HG03103 (cell line): ENCODE data around the gene CACNA2D3.

ENCODE experiments used
- ATAC-seq: cut with Tn5 transposase; IDR thresholded peaks from one replicate; pipeline ENCODE4 v1.9.1; 2021; ENCODE audit warnings: low read depth; ENCODE audit not compliant: unreplicated experiment

Gene CACNA2D3

DNA sequence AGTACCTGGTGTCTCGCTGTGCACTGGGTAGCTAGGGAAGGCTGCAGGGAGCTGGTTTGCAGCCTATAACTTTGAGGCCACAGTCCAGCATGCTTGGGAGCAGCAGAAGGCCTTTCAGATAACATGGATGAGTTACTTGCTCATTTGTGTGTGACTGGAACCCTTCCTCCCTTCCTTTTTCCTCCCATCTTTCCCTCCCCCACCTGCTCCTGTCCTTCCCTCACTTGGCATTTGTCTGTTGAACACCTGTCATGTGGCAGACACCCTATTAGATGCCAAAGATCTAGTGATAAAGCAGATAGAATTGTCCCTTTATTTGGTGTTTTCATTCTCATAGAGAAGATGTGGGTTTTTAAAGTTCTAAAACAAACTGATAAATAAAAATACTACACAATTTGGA lies 733.9 kb downstream of the CACNA2D3 start:
- ATAC-seq: no peak

DNA sequence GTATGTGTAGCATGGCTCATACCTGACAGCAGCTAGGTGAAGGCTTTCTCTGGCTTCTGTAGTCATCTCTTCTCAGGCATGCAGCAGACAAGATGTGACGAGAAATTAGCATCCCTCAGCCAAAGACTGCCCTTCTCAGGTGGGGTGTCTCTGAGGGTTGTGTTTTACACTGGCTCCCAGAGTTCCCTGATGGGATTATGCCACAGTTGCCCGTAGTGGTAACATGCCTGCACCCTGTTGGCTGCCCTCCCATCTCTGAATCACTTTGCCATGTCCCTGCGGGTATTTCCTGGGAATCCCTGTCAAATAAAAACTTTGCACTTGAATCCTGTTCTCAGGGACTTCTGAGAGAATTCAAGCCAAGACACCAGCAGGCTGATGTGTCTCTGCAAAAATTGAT lies 735.0 kb downstream of the CACNA2D3 start:
- no peak for ATAC-seq

DNA sequence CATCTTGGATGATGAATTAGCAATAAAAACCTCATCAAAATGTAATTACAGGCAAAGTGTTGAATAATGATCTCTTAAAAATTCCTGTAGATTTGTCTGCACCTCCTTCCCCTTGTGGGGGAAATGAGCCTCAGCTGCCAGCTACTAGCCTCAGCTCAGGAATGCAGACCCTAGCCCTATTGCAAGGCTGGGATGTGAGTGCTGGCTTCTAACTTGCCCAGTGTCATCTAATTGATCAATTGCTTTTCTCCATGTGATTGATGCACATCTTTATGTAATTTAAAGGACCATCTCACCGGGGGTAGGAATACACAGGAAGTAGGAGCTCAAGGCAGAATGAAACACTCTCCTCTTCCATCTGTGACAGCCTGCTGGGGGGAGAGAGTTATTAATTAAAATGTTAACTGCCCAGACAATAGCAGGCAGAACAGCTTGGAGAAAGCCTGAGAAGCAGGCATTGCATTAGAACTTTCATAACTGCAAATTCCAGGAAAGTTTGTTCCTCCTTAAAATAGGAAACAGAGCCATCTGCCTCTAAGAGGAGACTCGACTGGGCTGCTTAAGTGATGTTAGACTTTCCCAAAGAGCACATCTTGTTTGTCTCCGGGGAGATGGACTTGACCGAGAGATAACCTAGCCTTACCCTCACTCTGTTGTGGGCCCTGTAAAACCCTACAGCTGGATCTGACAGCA lies 735.9 kb downstream of the CACNA2D3 start:
- no peak for ATAC-seq

DNA sequence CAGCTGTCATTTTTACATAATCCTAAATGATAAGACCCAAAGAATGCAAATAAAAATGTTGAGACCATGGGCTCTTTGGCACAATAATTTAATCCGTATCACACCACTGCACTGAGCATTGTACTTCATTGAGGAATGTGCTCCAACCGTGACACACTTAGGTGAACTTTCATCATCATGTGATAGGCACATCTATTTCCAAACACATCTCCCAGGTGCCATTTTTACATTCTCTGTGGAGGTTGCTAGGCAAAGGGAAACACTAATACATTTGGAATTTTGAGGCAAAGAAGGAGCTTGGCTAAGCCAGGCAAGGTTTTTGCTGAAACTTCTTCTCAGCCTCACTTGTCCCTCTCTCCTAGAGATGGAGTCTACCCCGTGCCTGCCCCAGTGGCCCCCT lies 736.8 kb downstream of the CACNA2D3 start:
- ATAC-seq: no peak

DNA sequence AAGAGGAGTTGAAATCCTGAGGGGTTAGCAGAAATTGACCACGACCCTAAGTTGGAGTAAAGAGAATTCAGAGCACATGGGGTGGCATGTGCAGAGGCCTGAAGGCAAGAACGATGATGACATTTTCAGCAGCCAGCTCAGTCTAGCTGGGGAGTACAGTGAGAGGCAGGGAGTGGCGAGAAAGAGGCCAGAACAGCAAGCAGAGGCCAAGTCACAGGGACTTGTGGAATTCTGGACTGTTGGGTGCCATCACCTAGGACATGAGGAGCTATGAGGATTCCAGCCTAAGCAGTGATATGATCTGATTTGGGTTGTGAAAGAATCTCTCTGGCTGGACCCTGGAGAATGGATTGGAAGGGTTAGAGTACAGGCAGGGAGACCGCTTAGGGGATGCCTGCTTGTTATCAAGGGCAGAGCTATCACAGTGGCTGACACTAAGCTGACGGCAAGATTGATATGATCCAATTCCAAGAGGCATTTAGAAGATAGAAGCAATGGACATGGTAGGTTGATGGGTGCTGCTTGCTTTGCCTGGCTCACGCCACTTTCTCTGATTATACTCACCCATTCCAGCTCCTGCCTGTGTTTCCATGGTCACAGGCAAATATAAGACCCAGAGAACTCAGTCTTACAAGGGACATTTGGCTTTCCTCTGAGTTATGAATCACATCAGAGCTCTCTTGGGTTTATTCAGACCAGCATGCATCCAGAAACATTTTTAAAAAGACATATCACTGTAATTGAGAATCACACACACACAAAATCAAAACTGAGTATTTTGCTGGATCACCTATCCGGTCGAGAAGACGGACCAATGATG lies 739.1 kb downstream of the CACNA2D3 start:
- ATAC-seq: no peak

DNA sequence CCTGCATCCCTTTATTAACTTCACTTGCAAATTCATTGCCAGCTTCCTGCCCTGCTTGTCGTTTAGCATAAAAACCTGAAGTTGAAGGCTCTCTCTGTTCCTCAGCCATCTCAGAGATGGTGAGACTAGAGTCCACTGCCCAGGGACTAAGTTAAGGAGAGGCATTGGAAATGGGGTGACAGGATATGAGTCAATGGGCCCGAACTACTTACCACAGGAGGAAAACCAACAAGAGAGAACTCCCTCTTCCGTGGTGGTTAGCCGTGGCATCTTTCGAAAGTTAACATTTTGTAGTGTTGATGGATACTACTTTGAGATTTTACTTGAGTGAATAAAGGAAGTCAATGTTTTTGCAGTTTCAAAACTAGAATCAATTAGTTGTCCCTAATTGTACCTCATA lies 740.2 kb downstream of the CACNA2D3 start:
- ATAC-seq: no peak

DNA sequence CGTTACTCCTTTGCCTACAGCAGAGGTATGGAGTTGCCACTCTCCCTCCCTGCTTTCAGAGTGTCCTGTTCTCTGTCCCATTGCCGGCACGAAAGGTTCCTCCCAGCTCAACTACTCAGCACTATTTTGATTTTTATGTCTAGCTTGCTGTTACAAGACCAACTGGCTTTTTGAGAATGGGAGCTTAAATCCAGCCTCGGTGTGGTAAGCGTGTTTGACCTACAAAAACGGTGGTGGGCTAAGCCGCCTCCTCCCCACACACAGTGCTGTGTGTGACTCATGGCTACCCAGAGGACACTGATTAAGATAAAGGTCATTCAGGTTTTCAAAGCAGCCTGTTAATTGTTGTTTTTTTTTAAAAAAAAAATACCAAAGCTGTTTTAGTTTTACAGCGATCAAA lies 741.0 kb downstream of the CACNA2D3 start:
- ATAC-seq: no peak

DNA sequence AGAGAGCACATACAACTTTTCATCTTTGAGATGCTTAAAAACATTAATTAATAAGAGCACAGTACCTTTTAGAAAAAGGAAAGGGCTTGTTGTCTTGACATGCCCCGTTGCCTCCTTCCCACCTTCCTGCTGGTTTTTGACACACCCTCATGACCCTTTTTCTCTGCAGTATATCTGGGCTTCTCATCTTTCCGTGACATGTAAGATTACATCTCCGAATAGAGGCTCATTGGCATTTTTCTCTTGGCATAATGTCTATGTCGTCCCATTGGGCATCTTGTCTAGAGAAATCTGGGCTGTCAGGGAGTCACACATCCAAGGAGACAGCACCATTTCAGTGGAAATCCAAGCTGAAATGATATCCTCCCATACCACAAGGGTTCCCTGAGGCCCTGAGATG lies 741.4 kb downstream of the CACNA2D3 start:
- no peak for ATAC-seq

DNA sequence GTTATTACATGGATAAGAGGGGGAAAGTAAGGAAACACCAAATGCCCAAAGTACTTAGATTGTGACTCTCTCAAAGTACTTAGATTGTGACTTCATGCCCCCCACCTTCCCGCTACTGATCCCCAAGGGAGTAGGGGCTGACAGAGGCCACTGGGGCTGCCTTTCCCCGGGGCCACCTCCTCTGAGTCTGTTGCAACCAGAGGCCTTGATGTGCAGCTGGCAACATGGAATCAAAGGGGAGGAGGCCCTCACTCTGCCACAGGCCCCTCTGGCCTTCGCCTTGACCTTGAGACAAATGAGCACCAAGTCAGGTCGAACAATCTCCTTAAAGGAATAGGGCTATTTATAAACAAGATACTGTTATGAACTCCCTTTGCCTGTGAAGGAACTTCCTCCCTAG lies 743.0 kb downstream of the CACNA2D3 start:
- no peak for ATAC-seq

DNA sequence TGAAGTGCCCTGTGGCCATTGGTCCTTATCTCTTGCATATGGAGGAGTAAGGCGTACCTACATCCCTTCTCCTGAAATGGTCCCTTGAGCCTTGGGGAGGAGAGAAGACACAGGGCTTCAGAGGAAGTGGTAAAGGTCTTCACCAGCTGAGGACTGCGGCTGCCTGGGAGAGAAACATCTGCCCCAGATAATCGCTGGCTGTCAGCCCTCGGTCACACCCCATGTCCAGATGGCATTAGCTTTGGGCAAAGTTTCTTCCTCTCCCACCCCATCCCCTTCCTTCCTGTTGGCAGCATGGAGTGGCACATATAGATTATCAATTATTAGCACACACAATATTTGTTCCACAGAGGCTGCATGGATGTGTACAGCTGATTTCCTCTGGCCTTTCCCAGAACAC lies 743.9 kb downstream of the CACNA2D3 start:
- no peak for ATAC-seq

DNA sequence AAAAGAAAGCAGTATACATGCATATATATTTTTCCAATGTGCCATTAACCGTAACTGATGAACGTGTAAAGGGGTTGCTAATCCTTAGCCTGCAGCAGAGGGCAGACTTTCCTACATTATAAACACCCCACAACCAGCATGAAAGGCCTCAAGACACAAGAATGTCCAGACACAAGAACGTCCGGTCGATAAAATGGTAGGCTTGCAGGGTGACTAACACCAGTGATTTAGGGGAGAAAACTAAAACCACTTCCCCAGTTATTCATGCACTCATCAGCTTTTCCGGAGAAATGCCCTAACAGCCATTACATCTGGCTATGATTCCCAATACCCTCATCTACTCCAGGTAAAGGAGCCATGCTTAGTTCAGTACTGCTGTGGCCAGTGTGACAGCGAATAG lies 748.1 kb downstream of the CACNA2D3 start:
- no peak for ATAC-seq

DNA sequence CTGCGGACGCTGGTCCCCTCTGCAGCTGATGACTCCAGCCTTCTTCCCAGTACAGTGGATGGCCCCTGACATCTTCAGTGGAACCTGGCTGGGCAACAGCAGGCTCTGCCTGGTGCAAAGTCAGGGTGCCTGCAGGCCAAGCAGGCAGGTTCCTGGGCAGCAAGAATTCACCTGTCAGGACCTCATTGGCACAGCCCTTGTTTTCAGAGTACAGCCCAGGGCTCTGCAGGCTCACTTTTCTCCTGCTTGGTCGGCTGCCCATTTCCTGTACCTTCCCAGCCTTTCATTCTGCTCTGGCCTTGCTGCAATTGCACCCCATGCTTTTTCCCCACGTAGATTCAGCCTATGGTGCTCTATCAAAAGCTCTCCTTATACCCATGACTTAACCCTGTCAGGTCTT lies 749.5 kb downstream of the CACNA2D3 start:
- no peak for ATAC-seq

DNA sequence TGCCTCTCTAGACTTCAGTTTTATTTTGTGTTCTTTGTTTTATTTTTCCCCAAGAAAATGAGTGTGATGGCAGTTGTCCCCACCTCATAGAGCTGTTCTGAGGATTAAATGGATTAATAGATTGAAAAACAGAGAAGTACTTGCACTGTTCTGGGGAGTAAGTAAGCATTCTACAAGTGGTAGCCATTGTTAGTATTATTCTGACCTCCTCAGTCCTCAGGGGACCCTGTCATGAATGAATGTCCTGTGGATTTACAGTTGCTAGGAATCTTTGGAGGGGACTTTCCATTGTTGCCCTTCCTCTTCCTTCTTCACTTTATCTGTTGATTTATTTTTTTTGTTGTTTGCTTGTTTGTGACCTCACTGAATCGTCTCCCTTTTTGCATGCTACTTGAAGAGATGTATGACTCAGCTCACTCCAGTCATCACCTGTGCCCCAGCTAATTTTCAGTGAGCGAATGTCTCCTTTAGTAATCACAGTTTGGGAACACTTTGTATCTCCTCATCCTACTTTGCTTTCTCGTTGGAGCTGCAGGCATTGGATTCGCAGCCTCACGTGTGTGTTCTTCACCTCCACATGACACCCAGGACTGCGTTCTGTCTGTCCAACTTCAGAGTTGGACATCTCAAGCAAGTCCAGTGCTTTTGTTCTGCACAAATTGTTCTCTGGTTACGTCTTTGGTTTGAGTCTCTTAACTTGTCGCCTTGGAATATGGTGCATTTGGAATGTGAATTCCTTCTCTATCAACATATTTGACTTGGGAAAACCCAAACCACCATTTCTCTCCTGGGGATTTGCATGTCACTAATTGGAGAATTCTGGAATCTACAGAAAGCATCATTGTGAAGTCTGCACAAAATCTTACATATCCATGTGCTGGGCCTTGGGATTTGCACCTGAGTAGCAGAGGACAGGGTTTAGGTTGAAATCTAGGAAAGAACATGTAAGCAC lies 751.0 kb downstream of the CACNA2D3 start:
- ATAC-seq: no peak

DNA sequence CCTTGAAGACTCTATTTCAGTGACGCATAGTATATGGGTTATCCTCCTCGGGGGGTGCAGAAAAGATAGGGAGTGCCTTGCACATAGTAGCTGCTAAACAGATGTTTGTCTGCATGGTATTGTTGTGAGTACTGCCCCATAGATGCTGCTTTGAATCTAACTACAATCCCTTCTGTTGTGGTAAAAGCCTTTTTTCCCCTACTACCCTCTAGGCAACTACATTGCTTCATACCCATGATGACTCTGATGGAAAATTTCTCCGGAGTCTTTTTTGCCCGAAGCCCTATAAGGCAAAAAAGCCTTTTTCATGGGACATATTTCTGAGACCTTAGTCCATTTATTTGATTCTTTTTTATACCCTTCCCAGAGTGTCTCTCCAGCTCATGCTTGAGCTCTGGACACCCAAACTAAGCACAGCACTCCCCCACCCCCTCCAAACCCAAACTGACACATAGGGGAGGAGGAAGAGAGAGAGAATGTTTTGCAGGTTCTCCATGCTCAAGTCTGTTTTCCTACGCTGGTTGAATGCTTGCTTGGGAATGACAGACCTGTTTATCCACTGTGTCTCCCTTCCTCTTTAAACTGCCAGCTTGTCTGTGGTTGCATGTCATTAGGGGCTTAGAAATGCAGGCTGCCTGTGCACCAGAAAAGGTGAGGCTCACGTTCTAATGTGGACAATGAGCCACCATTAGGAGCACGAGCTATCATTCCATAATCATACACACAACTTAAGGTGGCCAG lies 752.6 kb downstream of the CACNA2D3 start:
- no peak for ATAC-seq

DNA sequence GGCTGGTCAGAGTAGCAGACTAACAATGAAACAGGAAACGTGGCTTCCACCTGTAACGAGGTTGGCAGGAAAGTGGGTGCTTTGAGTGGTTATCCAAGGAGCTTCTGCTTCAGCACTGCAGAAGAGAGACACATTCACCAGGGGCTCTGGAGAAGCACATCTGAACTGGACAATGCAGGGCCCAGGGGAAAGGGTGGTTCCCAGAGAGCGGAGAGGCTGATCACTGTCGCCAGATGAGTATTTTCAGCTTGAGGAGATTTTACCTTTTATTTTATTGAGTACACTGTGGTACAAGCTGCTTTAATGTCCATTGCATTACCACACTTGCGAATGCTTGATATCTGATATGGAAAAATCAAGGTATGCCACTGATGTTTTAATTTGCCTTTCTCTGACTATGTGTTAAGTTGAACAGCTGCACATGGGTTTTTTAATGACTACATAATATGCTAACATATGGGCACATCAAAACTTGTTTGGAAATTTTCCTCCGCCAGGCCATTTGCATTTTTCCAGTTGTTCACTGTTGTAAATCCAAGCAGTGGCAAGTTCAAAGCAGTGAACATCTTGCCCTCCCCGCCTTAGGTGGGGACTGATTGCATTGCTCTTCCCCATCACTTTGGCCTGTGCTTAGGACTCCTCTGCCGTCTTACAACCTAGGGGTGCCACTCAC lies 753.4 kb downstream of the CACNA2D3 start:
- ATAC-seq: no peak

DNA sequence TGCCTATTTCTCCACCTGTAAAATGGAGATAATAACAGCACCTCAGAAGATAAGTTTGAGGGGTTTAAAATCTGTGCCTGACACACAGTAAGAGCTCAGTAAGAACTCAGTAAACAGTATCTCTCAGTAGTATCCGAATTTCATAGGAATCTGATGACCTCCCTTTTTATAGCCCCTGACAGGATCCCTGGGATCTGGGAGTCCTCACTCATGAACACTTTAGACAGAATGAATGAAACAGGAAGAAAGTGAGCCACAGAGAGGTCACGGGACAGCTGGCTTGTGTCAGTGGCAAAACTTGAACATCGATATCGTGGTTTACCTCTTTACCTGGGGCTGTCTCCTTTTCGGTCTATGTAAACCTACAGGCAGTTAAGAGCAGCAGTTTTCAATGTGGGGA lies 754.3 kb downstream of the CACNA2D3 start:
- no peak for ATAC-seq

DNA sequence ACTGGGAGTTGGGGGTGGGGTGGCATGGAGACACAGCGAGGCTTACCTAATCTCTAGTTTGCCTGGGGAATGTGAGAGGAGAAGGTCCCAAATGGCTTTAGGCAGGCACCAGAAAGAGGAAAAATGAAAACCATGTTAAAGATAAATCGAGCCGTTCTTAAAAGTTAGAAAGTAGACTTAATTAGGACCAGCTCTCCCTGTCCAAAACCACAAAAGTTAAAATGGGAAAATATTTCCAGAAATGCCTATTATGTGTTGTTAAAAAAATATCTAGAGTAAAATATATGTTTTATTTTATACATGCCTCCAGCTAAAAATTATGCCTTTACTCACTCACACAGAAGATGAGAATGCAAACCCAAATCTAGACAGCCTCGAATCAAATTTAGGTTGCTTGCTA lies 755.4 kb downstream of the CACNA2D3 start:
- ATAC-seq: no peak

DNA sequence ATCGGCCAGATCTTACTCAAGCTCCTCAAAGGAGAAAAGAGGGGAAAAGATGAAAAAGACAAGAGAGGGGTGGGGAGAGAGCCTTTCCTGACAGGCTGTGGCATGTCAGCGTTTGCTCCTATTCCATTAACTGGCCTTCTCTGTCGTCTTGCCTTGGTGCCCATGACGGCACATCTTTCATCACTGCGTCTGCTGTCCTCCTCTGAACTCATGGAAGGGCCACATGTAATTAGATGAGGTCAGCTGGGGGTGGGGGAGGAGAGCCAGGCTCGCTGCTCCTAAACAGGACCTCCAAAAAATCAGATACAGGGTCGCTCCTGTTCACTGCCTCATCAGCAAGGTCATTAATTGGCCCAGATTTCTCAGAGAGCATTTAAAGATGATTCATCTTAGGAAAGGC lies 755.8 kb downstream of the CACNA2D3 start:
- ATAC-seq: no peak

DNA sequence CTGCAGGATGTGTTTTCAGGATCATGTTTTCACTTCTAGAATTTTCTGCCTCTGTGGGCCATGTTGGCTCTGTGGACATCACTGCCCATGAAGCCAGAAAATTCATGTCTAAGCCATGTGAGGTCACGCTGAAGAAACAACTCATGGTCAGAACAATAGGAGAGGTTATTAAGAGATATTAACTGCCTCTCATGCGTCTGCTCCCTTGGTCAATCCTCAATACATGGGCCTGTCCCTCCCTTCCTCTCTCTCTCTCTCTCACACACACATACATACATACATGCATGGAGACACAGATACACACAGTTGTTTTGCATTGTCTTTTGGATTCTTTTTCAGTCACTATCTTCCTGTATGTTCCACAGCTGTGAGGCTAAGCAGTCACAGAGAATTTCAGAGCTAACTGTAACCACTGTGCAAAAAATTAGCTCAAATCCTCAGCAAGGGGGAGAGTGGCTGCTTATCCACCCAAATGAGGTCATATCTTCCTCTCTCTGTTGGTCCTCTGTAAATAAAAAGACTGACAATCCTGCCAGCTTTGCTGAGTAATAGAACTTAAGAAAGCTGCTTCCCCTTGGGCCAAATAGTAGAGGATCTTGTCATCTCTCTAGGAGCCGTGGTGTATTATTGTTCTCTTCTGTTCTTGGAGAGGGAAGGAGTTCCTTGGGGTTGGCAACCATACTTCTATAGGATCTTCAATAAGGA lies 759.9 kb downstream of the CACNA2D3 start:
- ATAC-seq: no peak
